Right lobe of liver (tissue), 6 donors: ENCODE data around the gene SCMH1. TPM values are rescaled to one million over a fixed set of nuclear protein-coding genes. Genes with fewer than 3 reads are reported as not detected.

Experiments
- ATAC-seq, 4 donors: fragments of 200-7000 bp; cut with Tn5 transposase; one replicate each; pipeline ENCODE4 v1.9.1; 2020; ENCODE audit warnings: mild to moderate bottlenecking in 4 of 4, moderate library complexity in 4 of 4
- DNase-seq, 3 donors: peaks; one replicate each; pipeline ENCODE4 v3.0.0-alpha.2; 2020
- H3K27ac ChIP-seq, 3 donors: fragments of 200-600 bp; one replicate each; pipeline ENCODE4 v1.8.0; 2022
- H3K27me3 ChIP-seq, 2 donors: fragments of 200-600 bp; one replicate each; pipeline ENCODE4 v1.8.0; 2022
- H3K36me3 ChIP-seq, 4 donors: fragments of 200-600 bp; sonication (generic) in 1 of 4; one replicate each; pipeline versions ENCODE4 v1.5.1 to v1.8.0; 2017 to 2022; ENCODE audit warnings: control low read depth in 1 of 4
- H3K4me1 ChIP-seq, 4 donors: fragments of 200-600 bp; sonication (generic) in 1 of 4; one replicate each; pipeline versions ENCODE4 v1.5.1 to v1.8.0; 2017 to 2022; ENCODE audit warnings: control low read depth in 1 of 4
- H3K4me3 ChIP-seq, 3 donors: fragments of 200-600 bp; one replicate each; pipeline ENCODE4 v1.8.0; 2022
- H3K9me3 ChIP-seq, 4 donors: fragments of 200-600 bp; sonication (generic) in 1 of 4; one replicate each; pipeline versions ENCODE4 v1.5.1 to v1.8.0; 2017 to 2022; ENCODE audit warnings: control low read depth in 1 of 4
- CTCF ChIP-seq, 4 donors: fragments of 200-600 bp in 3 of 4; fragments of 450-650 bp in 1 of 4; IDR thresholded peaks; one replicate each; pipeline versions ENCODE4 v1.5.1 to v1.8.0; 2016 to 2022; ENCODE audit warnings: antibody characterized with exemption in 4 of 4, mild to moderate bottlenecking in 2 of 4
- POLR2A ChIP-seq: fragments of 450-650 bp; IDR thresholded peaks from one replicate; pipeline ENCODE4 v1.6.1; 2017; ENCODE audit warnings: antibody characterized with exemption, mild to moderate bottlenecking
- WGBS: methylation state at CpG from one replicate; pipeline ENCODE4 v1.1.6; 2018; ENCODE audit warnings: low coverage, low lambda C conversion rate; ENCODE audit not compliant: insufficient coverage; ENCODE audit errors: missing lambda C conversion rate; 5-methylcytosine and 5-hydroxymethylcytosine counted together
- intact Hi-C, 2 donors: fragments of 100-400 bp; cut with DNase I; formaldehyde crosslinking; loops; one replicate each; pipeline versions ENCODE4 v1.11.2 to v1.14.1; 2022
- total RNA-seq, 6 experiments: library from RNA; depleted of rRNA in 2 of 6; stranded (reverse); fragments of >200 nt in 2 of 6; fragmentation: NEBNext Ultra II Directional in 3 of 6; extraction: Animal tissue kit (Norgen Biotek cat#: 25700) in 3 of 6; gene quantifications; one replicate each; pipeline versions ENCODE4 v1.1.0 to v1.2.4, GENCODE V29; 2016 to 2023
- donor health status: DM: no; HTN: yes; CAD: no.
- donor health status: DM: no; HTN: no; CAD: no.
- donor health status: DM: no; HTN: no; CAD: no.
- donor health status: DM: no; HTN: yes; CAD: no.
- donor health status: DM: no; HTN: yes; CAD: no.

SCMH1 gene
- total RNA-seq, 6 experiments from 2014 or later, result 6.6 to 16.9 (median 13.1) TPM

DNA sequence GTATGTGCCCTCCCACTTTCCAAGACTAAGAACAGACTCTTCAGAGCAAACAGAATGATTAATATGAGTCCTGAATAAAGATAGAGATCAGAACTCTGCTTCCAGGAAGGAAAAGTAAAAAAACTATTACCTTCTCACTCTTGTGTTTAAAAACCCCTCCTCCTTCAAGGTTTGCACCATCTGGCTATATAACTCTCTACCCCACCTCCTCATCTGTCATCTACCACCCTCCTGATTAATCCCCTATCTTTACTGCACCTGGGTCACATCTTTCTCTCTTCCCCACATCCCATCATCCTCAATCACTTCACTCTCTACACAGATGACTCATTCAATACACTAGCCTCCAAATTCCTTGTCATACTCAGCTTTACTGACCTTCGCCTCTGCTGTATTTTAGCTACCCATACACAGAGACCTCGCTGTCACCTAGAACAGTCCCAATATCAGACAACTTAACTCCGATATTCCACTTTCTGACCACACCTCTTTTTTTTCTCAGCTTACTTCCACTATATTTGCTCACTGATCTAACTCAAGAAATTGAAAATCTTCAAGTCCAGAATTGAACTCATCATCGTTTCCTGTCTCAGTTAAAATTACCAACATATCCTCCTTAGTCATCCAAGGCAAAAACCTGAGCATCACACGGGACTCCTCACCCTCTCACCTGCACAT is 3.7 kb downstream of the SCMH1 start:
- WGBS, result 61% methylated on average over 5 of the region's 5 CpGs
- ATAC-seq (peak in 1 of 4 donors; percentile 51), DNase-seq (no peak)
- no peaks in the 10 kb centered on the region for H3K9me3 ChIP-seq
- H3K4me3 ChIP-seq, result no peak overlapping the region
- peaks cover 0 to 46% (median 7%) of the 10 kb centered on the region in 4 donors for H3K4me1 ChIP-seq
- intact Hi-C loops, result loop anchor here in 1 of 2 donors (10.0 kb wide), 1 partner anchor 214 kb away; the partner anchor contains the start of gene SLFNL1
- H3K27ac ChIP-seq, result no peak overlapping the region
- H3K36me3 ChIP-seq, result no peaks in the 10 kb centered on the region
- no peak for TF ChIP-seq CTCF (IDR thresholded peaks at IDR 0.05)
- TF ChIP-seq POLR2A, result no peak
- H3K27me3 ChIP-seq, result no peaks in the 10 kb centered on the region

- Histone ChIP-seq H3K4me3 (no peak overlapping the region), H3K9me3 (no peaks in the 10 kb centered on the region), H3K27ac (no peak overlapping the region), H3K36me3 (no peaks in the 10 kb centered on the region), H3K4me1 (peaks cover 0 to 55% (median 14%) of the 10 kb centered on the region in 4 donors), H3K27me3 (no peaks in the 10 kb centered on the region)
- intact Hi-C loops, result loop anchor here in 1 of 2 donors (10.0 kb wide), 1 partner anchor 212 kb away; the partner anchor contains the start of gene SLFNL1
- WGBS, result 76% methylated on average over 2 of the region's 2 CpGs
- no peak for DNase-seq
- TF ChIP-seq POLR2A (no peak), CTCF (IDR thresholded peaks at IDR 0.05) (no peak)
- ATAC-seq, result no peak
These were observed 5.3 kb downstream of the SCMH1 start for GRCh38 chr1:41236781-41237180.

DNA sequence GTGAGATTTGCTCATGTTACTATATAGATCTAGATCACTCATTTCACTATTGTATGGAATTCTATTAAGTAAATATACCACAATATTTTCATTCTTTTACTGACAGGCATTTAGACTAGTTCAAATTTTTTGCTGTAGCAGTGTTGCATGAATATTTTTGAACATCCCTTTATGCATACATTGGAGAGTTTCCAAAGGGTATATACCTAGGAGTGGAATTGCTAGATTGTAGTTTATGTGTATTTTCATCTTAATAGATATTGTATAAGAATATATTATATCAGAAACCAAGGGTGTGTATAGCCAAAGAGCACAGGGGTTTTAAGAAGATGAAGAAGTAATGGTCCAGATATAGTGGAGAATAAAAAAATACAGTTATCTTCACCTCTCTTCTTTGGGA is 6.2 kb downstream of the SCMH1 start:
- Histone ChIP-seq H3K27me3 (no peaks in the 10 kb centered on the region), H3K4me1 (peaks cover 0 to 53% (median 17%) of the 10 kb centered on the region in 4 donors), H3K36me3 (no peaks in the 10 kb centered on the region), H3K4me3 (no peak overlapping the region), H3K27ac (no peak overlapping the region), H3K9me3 (no peaks in the 10 kb centered on the region)
- intact Hi-C loops, result loop anchor here in 1 of 2 donors (10.0 kb wide), 1 partner anchor 211 kb away; the partner anchor contains the start of gene SLFNL1
- ATAC-seq, result no peak
- no peak for DNase-seq
- TF ChIP-seq POLR2A (no peak), CTCF (IDR thresholded peaks at IDR 0.05) (no peak)

DNA sequence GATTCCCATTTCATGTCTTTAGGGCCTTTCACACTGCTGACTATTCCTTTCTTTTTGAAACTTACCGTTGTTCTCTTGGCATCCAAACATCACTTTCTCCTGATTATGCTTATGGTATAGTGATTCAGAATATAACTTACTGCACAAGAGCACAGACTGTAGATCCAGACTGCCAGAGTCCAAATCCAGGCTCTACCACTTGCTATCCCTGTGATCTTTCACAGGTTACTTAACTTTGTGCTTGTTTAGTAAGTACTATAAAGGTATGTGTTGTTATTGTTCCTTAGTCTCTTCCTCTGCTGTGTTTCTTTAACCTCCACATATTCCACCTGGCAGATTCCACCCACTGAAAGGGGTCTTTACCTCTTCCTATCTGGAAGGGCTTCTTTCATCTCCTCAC is 8.4 kb downstream of the SCMH1 start:
- no peak overlapping the region for H3K4me3 ChIP-seq
- ATAC-seq (peak; percentile 44 to 71 (median 58)), DNase-seq (no peak)
- WGBS, result 50% methylated on average over 1 of the region's 1 CpG
- no peaks in the 10 kb centered on the region for H3K27me3 ChIP-seq
- no peaks in the 10 kb centered on the region for H3K9me3 ChIP-seq
- peak overlapping the region in 2 of 3 donors; percentile 39 to 47 for H3K27ac ChIP-seq
- intact Hi-C loops, result loop anchor here in 1 of 2 donors (10.0 kb wide), 1 partner anchor 209 kb away; the partner anchor contains the start of gene SLFNL1
- H3K4me1 ChIP-seq, result peaks cover 0 to 32% (median 10%) of the 10 kb centered on the region in 4 donors
- H3K36me3 ChIP-seq, result no peaks in the 10 kb centered on the region
- TF ChIP-seq CTCF (IDR thresholded peaks at IDR 0.05) (no peak), POLR2A (no peak)
